Nephron progenitor cell (in vitro differentiated cells): ENCODE data around the gene DSN1.

Experiments used
- DNase-seq: peaks from one replicate; pipeline ENCODE4 v3.0.0; 2021
- H3K27ac Mint-ChIP-seq: 2 replicates; pipeline ENCODE4 v1.8.0; 2021; ENCODE audit warnings: mild to moderate bottlenecking, moderate library complexity, mixed read lengths
- H3K27me3 Mint-ChIP-seq: 2 replicates; pipeline ENCODE4 v1.8.0; 2021; ENCODE audit warnings: mild to moderate bottlenecking, low read depth, mixed read lengths; ENCODE audit not compliant: poor library complexity
- H3K36me3 Mint-ChIP-seq: 2 replicates; pipeline ENCODE4 v1.8.0; 2021; ENCODE audit warnings: low read depth, mixed read lengths
- H3K4me1 Mint-ChIP-seq: 2 replicates; pipeline ENCODE4 v1.8.0; 2021; ENCODE audit warnings: mixed read lengths
- H3K4me3 Mint-ChIP-seq: 2 replicates; pipeline ENCODE4 v1.8.0; 2021; ENCODE audit warnings: mild to moderate bottlenecking, moderate library complexity, mixed read lengths
- H3K9me3 Mint-ChIP-seq: 2 replicates; pipeline ENCODE4 v1.8.0; 2021; ENCODE audit warnings: mild to moderate bottlenecking, moderate library complexity, mixed read lengths
- TF ChIP-seq, protein P1 (sequence below): fragments of 200-600 bp; sonication (generic); IDR thresholded peaks from 2 replicates; pipeline ENCODE4 v1.5.0; 2021; ENCODE audit warnings: antibody characterized with exemption

DSN1 gene

DNA sequence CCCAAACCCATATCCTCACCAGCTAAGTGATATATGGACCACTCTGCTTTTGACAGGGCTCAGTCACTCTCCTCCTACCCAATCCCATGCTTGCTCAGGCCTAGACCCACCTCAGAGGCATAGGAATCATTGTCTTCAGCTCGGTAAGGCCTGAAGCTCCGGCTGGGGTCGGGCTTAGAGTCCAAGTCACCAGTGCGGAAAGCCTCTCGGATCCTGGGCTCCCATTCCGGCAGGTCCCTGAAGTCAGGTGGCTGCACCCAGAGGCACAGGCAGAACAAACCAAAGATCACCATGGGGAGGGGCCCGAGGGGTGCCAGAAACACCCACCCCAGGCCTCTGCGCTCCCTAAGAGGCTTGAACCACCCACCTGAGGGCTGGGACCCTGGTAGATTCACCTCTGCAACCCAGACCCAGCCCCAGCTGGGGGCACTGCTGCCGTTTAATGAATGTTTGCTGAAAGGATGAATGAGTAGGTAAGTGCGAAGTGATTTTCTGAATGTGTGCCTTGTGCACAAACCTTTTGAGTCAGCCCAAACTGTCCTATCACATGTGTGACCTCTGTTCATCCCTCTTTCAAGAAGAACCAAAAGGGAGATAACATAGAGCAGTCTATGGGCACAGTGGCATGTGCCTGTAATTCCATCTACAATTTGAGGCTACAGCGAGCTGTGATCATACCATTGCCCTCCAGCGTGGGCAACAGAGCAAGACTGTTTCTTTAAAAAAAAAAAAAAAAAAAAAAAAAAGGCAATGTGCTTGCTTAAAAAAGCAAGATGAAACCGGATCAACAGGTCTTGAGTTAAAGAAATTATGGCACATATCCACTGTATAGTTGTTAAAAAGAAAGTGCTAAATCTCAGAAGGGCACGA is 39.3 kb upstream of the DSN1 start:
- Mint-ChIP-seq H3K9me3 (no peaks in the 10 kb centered on the region), H3K27ac (no peak overlapping the region), H3K4me3 (no peak overlapping the region), H3K27me3 (no peaks in the 10 kb centered on the region), H3K36me3 (peaks cover 75% of the 10 kb centered on the region), H3K4me1 (peaks cover 8% of the 10 kb centered on the region)
- no peak for DNase-seq
- TF ChIP-seq, protein P1, sequence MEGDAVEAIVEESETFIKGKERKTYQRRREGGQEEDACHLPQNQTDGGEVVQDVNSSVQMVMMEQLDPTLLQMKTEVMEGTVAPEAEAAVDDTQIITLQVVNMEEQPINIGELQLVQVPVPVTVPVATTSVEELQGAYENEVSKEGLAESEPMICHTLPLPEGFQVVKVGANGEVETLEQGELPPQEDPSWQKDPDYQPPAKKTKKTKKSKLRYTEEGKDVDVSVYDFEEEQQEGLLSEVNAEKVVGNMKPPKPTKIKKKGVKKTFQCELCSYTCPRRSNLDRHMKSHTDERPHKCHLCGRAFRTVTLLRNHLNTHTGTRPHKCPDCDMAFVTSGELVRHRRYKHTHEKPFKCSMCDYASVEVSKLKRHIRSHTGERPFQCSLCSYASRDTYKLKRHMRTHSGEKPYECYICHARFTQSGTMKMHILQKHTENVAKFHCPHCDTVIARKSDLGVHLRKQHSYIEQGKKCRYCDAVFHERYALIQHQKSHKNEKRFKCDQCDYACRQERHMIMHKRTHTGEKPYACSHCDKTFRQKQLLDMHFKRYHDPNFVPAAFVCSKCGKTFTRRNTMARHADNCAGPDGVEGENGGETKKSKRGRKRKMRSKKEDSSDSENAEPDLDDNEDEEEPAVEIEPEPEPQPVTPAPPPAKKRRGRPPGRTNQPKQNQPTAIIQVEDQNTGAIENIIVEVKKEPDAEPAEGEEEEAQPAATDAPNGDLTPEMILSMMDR: no peak

DNA sequence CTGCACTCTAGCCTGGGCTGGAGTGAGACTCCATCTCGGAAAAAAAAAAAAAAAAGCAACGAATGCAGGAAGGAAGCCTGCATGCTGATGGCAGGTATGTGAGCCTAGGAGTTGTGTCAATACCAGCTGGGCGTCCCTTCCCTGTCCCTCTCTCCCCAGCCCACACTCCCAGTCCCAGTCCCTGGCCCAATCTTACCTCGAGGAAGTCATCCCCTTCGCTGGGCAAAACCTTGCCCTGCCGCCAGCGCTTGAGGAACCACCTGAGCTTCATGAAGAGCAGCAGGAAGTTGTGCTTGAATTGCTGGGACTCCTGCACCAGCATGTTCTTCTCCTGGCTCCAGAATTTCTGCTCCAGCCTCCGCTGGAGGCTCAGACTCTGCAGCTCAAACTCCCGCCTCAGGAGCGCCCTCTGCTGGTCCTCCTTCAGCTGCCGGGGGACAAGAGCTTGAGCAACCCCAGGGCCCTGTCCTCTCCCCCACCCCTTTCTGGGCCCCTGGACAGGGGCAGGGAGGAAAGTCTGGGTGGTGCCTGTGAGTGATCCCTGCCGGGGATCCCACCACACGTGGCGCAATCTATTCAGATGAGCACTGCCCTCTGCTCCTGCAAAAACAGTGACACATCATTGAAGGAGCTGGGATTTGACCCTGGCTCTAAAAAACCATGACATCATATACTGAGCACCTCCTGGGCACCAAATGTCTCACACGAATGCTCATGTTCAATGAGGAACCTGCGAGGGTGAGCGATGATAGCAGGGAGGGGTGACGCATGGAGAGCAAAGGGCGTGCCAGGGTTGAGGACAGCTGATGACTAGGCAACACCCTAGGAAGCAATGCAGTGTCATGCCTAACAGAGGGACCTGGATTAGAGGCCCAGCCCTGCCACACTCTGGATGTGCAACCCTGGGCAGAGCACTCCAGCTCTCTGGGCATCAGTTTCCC is 35.0 kb upstream of the DSN1 start:
- Mint-ChIP-seq H3K4me3 (no peak overlapping the region), H3K4me1 (peaks cover 2% of the 10 kb centered on the region), H3K27ac (no peak overlapping the region), H3K27me3 (no peaks in the 10 kb centered on the region), H3K9me3 (no peaks in the 10 kb centered on the region), H3K36me3 (peaks cover 67% of the 10 kb centered on the region)
- TF ChIP-seq, protein P1: peak; percentile 66
- DNase-seq: peak; percentile 69

DNA sequence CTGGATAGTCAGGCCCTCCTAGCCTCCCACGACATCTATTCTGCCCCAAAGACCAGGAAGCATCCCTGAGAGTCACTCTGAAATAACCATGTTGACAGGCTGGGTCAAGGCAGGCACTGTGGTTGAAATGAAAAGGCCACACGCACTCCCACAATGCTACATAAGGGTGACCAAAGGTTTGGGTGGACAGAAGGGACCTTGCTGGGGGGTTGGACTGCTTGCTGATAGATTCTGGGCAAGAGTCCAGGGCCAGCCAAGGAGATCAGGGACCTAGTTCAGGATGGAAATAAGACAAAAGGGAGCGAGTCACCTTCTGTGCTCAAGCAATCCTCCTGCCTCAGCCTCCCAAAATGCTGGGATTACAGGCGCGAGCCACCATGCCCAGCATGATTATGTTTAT is 32.5 kb upstream of the DSN1 start:
- TF ChIP-seq, protein P1: no peak
- H3K36me3 Mint-ChIP-seq: peaks cover 65% of the 10 kb centered on the region
- H3K4me3 Mint-ChIP-seq: no peak overlapping the region
- no peaks in the 10 kb centered on the region for H3K4me1 Mint-ChIP-seq
- H3K27me3 Mint-ChIP-seq: no peaks in the 10 kb centered on the region
- H3K9me3 Mint-ChIP-seq: no peaks in the 10 kb centered on the region
- DNase-seq: no peak
- no peak overlapping the region for H3K27ac Mint-ChIP-seq

DNA sequence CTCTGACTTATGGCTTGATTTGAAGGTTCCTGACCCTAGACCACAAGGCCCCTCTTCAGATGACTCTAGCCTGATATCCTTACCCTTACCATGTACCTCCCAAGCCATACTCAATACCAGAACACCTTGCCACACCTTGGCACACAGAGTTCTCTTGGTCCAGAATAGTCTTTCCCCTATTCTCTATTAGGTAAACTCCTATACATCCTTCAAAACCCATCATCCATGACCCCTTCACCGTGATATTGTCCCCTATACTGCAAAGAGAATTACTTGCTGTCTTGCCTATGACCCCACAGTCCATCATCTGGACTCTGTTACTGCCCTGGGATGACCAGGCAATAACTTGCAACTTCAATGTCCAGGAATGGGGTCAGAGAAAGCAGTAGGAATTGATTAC is 31.8 kb upstream of the DSN1 start:
- Mint-ChIP-seq H3K4me1 (no peaks in the 10 kb centered on the region), H3K27ac (peak overlapping the region; percentile 9), H3K4me3 (no peak overlapping the region), H3K36me3 (peaks cover 65% of the 10 kb centered on the region), H3K27me3 (no peaks in the 10 kb centered on the region), H3K9me3 (no peaks in the 10 kb centered on the region)
- TF ChIP-seq, protein P1: no peak
- DNase-seq: no peak

DNA sequence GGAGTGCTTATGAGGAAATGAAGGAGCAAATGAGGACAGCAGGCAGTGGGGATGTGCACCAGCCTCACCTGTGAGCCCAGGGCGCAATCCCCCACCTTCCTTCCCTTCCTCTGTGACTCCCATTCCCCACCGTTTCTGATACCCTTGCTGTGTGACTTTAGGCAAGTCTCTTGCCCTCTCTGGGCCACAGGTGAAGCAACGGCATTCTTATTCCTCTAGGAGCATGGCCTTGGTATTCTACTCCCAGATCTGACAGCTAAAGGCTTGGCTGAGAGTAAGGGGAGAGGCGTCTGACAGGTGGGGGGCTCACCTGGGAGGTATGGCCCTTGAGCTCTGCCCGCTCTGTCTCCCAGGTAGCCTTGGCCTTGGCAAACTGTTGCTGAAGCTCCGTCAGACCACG is 30.9 kb upstream of the DSN1 start:
- no peaks in the 10 kb centered on the region for H3K27me3 Mint-ChIP-seq
- H3K4me3 Mint-ChIP-seq: no peak overlapping the region
- no peaks in the 10 kb centered on the region for H3K9me3 Mint-ChIP-seq
- TF ChIP-seq, protein P1: no peak
- peaks cover 66% of the 10 kb centered on the region for H3K36me3 Mint-ChIP-seq
- no peak for DNase-seq
- no peak overlapping the region for H3K27ac Mint-ChIP-seq
- H3K4me1 Mint-ChIP-seq: no peaks in the 10 kb centered on the region
